HL-60 (cell line): ENCODE measurements around the gene DMRTB1.

Experiments used
- DNase-seq, 2 experiments: peaks; one replicate each; pipeline ENCODE4 v3.0.0-alpha.2; 2010 to 2020; ENCODE audit warnings: low read depth in 1 of 2, low spot score in 1 of 2
- H3K27ac ChIP-seq: fragments of 250-450 bp; sonication (Bioruptor Pico); replicated peaks from 2 replicates; pipeline ENCODE4 v1.5.1; 2020; ENCODE audit warnings: mild to moderate bottlenecking, moderate library complexity
- H3K27me3 ChIP-seq: fragments of 250-450 bp; sonication (Bioruptor Pico); 2 replicates; pipeline ENCODE4 v1.5.1; 2021; ENCODE audit warnings: mild to moderate bottlenecking, moderate library complexity; ENCODE audit not compliant: insufficient read depth, poor library complexity, severe bottlenecking
- H3K4me3 ChIP-seq: replicated peaks from 2 replicates; pipeline ENCODE4 v1.5.1; 2011; ENCODE audit warnings: mild to moderate bottlenecking, control low read depth, low read length; ENCODE audit not compliant: insufficient read depth
- GABPA ChIP-seq: IDR thresholded peaks from 2 replicates; pipeline ENCODE4 v1.6.1; 2012; ENCODE audit warnings: low read depth
- POLR2AphosphoS5 ChIP-seq: IDR thresholded peaks from 2 replicates; pipeline ENCODE4 v1.6.1; 2012; ENCODE audit warnings: low read depth
- SPI1 ChIP-seq: IDR thresholded peaks from 2 replicates; pipeline ENCODE4 v1.6.1; 2012; ENCODE audit warnings: low read depth, mild to moderate bottlenecking, borderline replicate concordance
- TF ChIP-seq, protein P1 (sequence below): IDR thresholded peaks from 2 replicates; pipeline ENCODE4 v1.6.1; 2012; ENCODE audit warnings: low read depth; ENCODE audit not compliant: insufficient replicate concordance
- TF ChIP-seq, protein P2 (sequence below): IDR thresholded peaks from one replicate; pipeline ENCODE4 v1.5.1; 2011; ENCODE audit warnings: low read length, control low read depth, inconsistent platforms; ENCODE audit not compliant: insufficient read depth

DMRTB1 gene

DNA sequence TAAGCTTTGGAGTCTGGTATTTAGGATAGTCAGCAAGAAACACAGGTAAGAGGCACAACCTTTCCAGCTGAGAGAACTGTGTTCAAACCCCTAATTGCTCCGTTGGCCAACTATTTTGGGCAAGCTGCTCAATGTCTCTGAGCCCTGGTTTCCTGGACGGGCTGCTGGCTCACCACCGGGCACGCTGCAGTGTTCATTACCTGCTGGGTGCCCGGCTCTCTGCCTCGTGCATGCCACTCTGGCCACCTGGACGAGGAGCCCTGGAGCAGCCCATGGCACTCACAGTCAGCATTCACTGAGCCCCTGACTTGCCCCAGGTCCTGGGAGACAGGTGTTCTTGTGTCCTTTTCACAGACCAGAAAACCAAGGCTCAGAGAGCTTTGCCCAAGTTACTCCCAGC, 51.0 kb downstream of the DMRTB1 start:
- no peak for TF ChIP-seq POLR2AphosphoS5
- TF ChIP-seq, protein P1, sequence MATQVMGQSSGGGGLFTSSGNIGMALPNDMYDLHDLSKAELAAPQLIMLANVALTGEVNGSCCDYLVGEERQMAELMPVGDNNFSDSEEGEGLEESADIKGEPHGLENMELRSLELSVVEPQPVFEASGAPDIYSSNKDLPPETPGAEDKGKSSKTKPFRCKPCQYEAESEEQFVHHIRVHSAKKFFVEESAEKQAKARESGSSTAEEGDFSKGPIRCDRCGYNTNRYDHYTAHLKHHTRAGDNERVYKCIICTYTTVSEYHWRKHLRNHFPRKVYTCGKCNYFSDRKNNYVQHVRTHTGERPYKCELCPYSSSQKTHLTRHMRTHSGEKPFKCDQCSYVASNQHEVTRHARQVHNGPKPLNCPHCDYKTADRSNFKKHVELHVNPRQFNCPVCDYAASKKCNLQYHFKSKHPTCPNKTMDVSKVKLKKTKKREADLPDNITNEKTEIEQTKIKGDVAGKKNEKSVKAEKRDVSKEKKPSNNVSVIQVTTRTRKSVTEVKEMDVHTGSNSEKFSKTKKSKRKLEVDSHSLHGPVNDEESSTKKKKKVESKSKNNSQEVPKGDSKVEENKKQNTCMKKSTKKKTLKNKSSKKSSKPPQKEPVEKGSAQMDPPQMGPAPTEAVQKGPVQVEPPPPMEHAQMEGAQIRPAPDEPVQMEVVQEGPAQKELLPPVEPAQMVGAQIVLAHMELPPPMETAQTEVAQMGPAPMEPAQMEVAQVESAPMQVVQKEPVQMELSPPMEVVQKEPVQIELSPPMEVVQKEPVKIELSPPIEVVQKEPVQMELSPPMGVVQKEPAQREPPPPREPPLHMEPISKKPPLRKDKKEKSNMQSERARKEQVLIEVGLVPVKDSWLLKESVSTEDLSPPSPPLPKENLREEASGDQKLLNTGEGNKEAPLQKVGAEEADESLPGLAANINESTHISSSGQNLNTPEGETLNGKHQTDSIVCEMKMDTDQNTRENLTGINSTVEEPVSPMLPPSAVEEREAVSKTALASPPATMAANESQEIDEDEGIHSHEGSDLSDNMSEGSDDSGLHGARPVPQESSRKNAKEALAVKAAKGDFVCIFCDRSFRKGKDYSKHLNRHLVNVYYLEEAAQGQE: no peak
- no peak for TF ChIP-seq SPI1
- TF ChIP-seq, protein P2, sequence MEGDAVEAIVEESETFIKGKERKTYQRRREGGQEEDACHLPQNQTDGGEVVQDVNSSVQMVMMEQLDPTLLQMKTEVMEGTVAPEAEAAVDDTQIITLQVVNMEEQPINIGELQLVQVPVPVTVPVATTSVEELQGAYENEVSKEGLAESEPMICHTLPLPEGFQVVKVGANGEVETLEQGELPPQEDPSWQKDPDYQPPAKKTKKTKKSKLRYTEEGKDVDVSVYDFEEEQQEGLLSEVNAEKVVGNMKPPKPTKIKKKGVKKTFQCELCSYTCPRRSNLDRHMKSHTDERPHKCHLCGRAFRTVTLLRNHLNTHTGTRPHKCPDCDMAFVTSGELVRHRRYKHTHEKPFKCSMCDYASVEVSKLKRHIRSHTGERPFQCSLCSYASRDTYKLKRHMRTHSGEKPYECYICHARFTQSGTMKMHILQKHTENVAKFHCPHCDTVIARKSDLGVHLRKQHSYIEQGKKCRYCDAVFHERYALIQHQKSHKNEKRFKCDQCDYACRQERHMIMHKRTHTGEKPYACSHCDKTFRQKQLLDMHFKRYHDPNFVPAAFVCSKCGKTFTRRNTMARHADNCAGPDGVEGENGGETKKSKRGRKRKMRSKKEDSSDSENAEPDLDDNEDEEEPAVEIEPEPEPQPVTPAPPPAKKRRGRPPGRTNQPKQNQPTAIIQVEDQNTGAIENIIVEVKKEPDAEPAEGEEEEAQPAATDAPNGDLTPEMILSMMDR: no peak
- TF ChIP-seq GABPA: no peak
- DNase-seq: no peak
- no peak overlapping the region for H3K27ac ChIP-seq
- no peaks in the 10 kb centered on the region for H3K27me3 ChIP-seq
- no peak overlapping the region for H3K4me3 ChIP-seq

GRCh38 chr1:53511323-53511932, 52.2 kb downstream of the DMRTB1 start:
- no peaks in the 10 kb centered on the region for H3K27me3 ChIP-seq
- no peak overlapping the region for H3K27ac ChIP-seq

DNA sequence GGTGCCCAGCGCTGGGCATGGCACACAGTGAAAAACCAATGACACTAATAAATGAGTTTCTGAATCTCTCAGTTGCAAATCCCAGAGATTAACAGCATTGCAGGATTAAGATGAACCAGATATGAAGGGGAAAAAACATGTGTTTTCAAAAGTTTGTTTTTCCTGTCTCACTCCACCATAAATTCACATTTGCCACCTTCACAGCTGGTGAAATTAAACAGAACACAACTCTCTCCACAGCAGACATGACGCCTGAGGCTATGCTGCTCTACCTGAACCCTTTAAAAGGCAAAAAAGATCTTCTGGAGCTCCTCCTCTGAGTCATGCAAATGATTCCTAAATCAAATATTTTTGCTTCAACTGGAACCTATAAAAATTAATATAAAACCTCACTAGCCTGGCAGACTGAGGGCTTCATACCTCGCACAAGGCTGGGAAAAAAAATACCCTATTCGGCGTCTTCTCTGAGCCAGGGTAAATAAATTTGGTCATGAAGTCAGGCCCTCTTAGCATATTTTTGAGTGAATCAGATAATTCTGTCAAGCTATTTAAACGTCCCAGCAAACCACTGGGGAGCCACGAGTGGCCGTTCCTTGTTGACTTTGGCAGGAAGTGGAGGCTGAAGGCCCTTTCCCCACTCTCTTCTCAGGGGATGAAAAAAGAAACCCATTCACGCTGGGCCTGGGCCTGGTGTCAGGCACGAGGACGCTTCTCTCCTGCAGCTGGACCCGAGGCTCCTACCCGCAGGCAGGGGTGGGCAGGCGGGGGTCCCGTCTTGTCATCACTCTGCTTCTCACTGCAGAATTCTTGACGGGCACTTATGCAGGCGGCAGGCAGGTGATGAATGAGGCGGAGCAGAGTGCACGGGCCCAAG, 53.0 kb downstream of the DMRTB1 start:
- Histone ChIP-seq H3K27me3 (no peaks in the 10 kb centered on the region), H3K4me3 (no peak overlapping the region), H3K27ac (no peak overlapping the region)
- no peak for DNase-seq
- TF ChIP-seq, protein P2: no peak
- TF ChIP-seq POLR2AphosphoS5: no peak
- TF ChIP-seq, protein P1: no peak
- TF ChIP-seq SPI1: no peak
- no peak for TF ChIP-seq GABPA

More at GRCh38 chr1:53511323-53511932, 52.2 kb downstream of the DMRTB1 start:
- H3K4me3 ChIP-seq: no peak overlapping the region
- TF ChIP-seq SPI1 (no peak), GABPA (no peak), POLR2AphosphoS5 (no peak)
- TF ChIP-seq, protein P1: no peak
- TF ChIP-seq, protein P2: no peak
- DNase-seq: no peak
